Left lobe of liver (tissue), 2 donors: ENCODE results near the gene GNAI3. TPM values are rescaled to one million over a fixed set of nuclear protein-coding genes. Genes with fewer than 3 reads are reported as not detected.

ENCODE experiments used
- ATAC-seq: fragments of 200-7000 bp; cut with Tn5 transposase; one replicate; pipeline ENCODE4 v1.9.1; 2020; ENCODE audit warnings: mild to moderate bottlenecking, moderate library complexity
- DNase-seq: peaks from one replicate; pipeline ENCODE4 v3.0.0-alpha.2; 2020; ENCODE audit warnings: low spot score
- total RNA-seq: library from RNA; stranded (reverse); gene quantifications from one replicate; pipeline ENCODE4 v1.2.1, GENCODE V29; 2021
- donor health status: DM: no; HTN: no; CAD: no; lungs with moderate emphysema.
- donor health status: DM: no; HTN: yes; CAD: no.

Gene GNAI3
- total RNA-seq, 1 donor from 2014 or later: 2.5 TPM

DNA sequence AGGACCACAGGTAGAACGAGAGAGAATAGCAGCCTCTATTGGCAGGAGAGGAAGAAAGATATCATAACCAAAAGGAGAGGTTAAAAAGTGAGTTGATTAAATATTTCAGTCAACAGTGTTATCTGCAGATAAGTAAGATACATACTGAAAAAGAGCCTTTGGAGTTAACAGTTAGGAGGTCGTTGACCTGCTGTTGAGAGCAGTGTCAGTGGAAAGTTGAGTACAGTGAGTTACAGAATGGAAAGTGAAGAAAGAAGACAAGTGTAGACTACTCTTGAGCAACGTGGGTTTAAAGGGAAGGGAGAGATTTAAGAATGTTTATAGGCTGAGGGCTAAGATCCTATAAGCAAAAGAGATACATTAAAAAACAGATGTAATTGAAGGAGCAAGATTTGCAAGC, 40.8 kb downstream of the GNAI3 start:
- ATAC-seq: peak; percentile 76

DNA sequence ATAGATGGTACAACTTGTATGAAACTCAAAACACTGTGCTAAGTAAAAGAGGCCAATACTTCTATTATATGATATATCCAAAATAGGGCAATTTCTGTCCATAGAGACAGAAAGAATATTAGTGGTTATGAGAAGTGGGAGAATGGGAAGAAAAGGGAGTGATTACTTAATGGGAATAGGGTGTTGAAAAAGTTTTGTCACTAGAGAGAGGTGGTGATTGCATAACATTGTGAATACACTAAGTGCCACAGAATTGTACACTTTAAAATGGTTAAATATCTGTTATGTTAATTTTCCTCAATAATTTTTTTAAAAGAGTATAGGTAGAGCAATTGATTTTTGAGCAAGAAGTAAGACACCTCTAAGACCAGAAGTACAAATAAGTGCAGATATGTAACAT, 41.3 kb downstream of the GNAI3 start:
- ATAC-seq: no peak
- no peak for DNase-seq

More for the DNA sequence above, 40.8 kb downstream of the GNAI3 start:
- DNase-seq: no peak

DNA sequence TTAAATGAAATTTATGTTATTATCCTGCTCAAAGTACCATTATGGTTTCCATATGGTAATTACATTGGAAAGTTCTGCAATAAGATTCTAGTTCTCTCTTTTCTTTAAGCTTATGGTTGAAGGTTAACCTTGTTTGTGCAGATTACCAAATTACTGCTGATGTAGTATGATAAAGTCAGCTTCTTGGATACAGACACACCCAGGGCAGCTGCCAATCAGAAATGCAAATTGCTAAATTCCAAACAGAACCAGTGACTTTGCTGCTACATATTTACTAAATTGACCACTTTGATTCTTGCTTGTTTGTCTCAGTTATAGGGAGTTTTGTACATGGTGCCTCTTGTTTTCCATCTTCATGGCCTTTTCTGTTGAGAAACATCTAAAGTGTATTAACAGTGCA, 44.5 kb downstream of the GNAI3 start:
- ATAC-seq (no peak), DNase-seq (no peak)

DNA sequence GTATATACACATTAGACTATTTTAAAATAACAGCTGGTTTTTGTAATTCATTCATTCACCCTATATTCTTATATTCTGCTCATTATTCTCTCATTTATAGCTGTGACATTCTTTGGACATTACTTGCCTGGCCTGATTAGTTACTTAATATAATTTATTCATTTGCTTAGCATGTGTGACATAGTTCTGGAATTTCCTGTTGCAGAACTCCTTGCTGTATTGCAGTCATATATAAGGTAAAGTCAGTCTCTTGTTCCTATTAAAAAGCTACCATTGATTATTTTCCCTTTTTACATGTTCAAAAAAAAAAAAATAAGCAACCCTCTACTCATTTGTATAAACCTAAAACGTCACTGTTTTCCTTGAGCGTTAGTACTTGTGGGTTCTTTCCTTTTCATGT, 47.1 kb downstream of the GNAI3 start:
- DNase-seq (no peak), ATAC-seq (no peak)

DNA sequence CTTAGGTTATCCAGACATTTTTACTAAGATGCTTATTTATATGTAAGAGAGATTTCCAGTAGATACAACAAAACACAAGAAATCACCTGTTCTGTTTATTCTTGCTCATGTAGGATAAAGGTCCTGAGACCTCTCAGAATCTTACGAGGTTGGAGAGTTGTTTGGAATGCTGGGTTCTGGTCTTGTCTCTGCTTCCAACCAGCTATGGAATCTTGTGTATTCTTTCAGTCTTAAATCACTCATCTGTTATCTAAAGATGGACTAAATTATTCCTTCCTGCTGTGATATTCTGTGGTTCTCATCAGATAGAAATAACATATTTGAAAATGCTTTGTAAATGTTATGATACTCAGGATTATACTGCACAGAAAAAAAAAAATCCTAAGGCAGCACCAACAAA, 49.7 kb downstream of the GNAI3 start:
- ATAC-seq: no peak
- no peak for DNase-seq

DNA sequence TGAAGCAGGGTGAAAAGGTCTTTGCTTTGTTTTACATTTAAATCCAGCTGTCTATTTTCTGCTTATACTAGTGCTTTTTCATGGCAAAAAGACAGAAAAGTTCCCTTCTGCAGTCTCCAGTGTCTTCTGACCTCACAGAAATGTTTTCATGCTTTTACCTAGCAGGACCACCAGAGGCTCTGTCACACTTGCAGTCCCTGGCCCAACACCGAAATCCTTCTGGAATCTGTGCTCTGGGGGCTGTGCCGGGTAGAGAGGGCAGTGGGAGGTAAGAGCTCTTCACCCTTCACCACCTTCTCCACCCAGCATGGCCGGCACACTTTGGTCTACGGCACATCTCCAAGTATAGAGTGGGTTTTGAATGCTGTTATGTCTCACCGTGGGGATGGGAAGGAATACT, 50.2 kb downstream of the GNAI3 start:
- ATAC-seq: no peak
- no peak for DNase-seq

DNA sequence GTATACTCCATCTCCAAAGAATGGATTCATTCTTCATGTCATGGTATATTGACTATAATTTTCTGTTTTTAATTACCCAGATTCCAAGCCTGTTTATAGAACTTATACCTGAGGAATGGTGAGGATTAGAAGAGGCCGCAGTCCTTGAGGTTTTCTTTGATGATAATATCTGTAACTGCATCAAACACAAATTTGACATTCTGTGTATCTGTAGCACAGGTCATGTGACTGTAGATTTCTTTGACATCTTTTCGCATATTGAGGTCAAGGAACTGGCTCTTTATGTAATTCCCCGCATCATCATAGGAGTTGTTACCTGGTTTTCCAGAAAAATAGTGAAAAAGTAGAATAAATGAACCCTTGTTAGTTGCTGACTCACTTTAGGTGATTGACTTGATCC, 54.8 kb downstream of the GNAI3 start:
- ATAC-seq (no peak), DNase-seq (no peak)

DNA sequence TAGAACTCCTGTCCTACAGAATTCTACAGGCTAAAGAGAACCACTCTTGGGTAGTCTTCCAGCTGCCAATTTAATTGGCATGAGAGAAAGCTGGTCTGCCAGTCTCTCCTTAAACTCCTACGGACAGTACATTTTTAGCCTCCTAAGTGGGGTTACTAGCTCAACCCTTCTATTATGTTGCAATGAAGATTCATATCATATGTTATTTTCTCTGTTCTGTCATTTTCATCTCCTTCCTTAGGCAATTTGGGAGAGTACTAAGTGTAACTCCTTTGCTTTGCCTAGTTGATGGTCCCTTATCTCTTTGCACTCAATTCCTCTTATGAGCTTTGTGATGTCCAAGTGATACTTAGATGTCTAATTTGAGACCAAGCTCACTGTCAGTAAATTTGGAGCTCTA, 57.0 kb downstream of the GNAI3 start:
- no peak for ATAC-seq
- DNase-seq: no peak

DNA sequence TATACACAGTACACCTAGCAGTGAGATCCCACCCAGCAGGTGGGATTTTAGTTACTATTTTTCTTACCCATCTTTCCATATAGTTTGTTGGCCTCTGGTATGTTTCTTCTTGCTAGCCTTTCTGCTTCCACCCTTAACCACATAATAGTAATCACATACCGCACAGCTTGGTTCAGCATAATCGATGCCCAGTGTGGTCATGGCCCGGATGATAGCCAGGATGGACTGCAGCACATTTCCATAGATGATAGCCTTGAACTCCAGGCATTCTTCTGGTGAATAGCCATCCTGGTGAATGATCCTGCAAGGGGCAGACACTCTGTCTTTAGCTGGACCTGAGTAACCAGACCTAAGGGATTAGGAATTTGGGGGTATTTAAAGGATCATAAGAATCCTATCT, 61.5 kb downstream of the GNAI3 start:
- DNase-seq (no peak), ATAC-seq (no peak)

DNA sequence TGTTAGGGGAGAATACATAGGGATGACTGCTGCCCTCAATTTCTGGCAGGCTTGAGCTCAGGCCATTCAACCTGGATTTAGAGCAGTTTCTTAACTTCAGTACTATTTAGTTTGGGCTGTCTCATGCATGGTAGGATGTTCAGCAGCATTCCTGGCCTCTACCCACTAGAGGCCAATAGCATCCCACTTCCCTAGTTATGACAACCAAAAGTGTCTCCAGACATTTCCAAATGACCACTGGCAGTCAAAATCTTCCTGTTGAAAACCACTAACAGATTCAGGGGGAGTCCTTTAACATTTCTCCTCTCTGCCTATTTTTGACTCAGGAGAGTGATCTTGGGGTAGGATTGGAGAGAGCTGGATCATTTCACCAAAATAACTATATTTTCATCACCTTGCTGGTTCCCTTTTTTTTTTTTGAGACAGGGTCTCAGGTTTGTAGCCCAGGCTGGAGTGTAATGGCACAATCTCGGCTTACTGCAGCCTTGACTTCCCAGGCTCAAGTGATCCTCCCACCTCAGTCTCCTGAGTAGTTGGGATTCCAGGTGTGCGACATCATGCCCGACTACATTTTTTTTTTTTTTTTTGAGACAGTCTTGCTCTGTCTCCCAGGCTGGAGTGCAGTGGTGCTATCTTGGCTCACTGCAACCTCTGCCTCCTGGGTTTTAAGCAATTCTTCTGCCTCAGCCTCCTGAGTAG, 62.3 kb downstream of the GNAI3 start:
- no peak for ATAC-seq
- no peak for DNase-seq

DNA sequence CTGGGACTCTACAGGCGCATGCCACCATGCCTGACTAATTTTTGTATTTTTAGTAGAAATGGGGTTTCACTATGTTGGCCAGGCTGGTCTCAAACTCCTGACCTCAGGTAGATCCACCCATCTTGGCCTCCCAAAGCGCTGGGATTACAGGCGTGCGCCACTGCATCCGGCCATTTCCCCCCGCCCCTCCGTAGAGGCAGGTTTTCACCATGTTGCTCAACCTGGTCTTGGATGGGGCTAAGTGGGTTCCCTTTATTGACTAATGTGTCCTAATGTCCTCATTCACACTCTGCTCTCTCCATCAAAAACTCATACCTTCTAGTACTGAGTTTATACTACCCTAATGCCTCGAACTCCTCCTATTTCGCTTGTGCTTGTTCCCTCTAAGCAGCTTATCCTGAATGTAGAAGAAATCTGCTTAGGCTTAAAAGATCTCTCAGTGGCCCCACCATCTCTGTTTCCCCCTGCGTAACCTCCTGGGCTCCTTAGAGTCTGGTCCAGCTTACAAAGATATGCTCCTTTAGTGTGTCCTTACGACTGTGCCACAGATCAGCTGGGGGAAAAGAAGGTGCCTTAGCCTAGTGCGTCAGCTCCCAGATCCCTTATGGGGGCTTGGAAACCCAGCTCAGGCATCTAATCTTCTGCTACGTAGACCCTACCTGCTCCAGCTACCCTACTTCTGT, 63.0 kb downstream of the GNAI3 start:
- ATAC-seq: no peak
- peak; percentile 33 for DNase-seq

DNA sequence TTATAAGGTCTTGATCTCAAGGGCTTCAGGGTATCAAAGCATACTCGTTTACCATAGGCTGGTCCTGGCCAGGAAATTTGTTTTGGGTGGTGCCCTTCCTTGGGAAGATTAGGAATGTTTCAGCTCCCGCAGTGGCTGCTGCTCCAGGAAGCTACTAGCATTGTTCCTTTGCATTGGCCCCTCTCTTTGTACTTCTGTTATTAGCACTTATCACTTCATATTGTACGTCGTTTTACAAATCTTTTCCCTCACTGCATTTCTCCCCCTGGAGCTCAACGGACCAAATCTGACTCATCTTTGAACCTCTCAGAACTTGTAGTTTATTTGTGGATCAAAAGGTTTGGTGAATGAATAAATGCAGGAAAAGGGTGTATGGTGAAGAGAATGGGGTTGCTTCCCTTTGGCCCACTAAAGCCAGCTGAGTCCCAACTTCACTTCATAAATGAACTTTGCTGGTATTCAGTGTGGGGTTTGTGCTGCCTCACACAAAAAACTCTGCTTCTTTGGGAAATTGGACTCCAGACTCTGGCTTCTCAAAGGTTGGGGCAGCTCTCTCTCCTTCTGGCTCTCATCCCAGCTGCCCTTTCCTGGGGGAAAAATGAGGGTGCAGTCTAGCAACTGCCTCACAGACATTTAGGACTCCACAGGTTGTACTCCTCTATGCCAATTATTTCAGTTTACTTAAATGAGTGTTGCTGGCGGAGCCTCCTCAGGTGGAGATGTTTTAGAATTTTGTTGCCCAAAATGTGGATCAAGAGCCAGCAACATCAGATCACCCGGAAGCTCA, 65.1 kb downstream of the GNAI3 start:
- ATAC-seq: peak; percentile 9
- no peak for DNase-seq

DNA sequence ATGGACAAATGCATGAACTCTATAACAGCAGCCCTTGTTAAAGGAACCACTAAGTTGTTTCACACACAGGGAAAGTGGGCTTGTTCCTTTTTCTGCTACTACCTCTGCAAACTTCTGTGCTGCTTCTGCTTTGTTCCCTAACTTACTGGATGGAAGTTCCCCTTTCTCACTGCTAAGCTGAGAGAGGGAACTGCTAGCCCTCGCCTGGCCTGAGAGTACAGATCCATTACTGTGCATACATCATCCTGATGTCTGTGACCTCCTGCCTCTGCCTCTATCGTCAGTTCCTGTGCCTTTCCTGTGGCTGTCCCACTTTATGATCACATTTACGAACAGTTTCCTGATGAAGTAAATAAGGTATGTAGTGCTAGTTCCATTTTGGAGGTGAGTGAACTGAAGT, 67.5 kb downstream of the GNAI3 start:
- no peak for ATAC-seq
- DNase-seq: peak; percentile 43

DNA sequence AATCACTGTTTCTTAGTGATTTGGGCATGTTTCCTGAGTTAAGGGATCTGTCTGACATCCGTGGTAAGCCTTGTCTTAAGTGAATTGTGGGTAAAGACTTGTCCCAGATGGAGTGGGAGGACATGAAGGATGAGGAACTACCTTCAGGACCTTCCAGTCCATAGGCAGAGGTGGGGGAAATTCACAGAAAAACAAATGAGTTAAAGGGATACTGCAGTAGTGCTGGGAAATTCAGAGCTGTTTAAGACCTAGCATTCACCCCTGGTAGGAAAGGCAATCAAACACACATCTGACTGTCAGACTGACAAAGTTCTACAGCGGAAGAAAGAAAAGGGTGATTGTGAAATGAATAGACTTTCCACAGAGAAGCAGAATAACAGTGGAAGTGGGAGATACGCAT, 68.0 kb downstream of the GNAI3 start:
- no peak for DNase-seq
- no peak for ATAC-seq

DNA sequence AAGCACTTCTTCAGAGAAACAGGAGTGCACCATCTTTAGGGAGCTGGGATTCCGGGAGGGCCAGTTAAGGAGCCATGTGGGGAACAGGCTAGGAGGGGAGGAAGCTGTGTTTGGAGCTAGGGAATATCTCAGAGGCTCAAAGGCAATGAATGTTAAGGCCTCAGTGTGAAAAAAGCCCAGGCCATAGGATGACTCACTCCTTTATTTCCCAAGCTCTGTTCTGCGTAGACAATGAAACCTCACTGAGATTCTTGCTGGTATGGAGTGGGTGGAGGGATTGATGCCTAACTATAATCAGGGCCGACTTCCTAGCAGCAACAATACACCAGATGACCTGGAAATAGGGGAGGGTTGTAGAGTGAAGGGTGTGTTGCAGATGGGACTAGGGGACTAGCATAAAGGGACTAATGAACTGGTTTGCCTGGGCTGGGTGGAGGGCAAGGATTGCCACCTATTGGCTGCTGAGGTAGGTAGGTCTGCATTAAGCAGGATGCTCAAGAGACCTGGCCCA, 68.9 kb downstream of the GNAI3 start:
- DNase-seq: peak; percentile 37
- ATAC-seq: no peak

DNA sequence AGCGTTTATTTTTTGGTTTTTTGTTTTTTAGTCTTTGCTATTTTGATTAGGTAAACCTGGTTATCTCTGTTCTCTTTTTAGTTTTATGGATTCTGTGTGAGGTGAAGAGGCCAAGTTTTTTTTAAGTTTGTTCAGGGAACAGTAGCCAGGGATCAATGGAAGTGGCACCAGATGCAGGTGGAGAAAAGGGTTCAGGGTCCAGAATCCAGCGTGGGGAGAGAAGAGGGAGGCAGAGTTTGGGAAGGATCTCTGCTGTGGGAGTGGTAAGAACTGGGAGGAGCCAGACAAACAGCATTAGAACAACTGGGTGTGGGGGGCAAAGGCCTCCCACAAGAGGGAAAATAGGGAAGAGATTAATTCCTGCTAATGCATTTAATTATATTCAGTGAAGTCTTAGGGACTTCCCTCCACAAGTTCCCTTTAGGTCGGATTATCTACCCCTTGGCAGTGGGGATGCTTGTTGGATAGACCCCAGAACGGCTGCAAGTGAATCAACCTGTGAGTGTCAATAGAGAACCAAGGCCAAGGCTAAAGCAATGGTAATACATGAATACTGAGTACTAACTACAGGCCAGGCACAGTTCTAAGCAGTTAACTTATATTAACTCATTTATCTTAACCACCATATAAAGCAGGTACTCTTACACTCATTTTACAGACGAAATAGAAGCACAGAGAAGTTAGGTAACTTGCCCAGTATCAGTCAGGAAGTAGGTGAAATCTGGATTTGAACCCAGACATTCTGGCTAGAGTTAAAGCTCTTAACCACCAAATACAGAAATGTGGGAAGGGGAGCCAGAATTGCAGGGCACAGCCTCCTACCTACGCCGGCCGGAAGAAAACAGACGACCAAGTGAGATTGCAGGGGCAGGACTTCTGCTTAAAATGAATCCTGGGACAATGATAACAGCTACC, 70.5 kb downstream of the GNAI3 start:
- DNase-seq (peak; percentile 80), ATAC-seq (peak; percentile 57)

DNA sequence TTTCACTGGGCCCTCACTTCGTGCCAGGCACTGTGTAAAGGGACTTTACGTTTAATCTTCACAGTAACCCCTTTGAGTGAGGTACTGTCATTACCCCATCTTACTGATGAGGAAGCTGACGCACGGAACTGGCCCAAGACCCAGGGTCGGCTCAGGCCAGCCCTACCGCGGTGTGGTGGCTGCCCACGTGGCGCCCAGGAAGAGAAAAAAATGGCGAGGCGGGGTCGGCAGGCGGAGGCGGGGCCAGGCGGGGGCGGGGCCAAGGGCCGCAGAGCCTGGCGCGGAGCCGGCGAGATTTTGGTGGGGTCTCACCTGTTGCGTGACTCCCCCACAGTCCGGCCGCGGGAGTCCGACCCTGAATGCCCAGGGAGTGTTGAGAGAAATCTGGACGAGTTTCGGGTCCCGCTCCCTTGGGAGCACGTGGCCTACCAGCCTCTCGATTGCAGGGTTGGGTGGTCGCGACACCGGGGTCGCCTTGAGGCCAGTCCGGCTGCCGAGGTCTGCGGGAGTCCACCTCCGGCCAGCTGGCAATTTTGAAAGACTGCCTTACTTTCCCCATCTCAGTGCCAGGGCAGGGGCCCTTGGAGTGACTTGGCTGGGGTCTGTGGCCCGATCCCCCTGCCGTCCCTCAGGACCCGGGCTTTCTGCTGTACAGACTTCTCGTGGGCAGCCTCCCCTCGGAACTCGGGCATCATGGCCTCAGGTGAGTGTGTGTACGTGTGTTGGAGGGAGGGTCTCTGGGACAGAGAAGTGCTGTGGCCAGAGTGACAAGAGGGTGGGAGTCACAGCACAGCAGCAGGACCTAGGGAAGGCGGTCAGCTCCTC, 71.4 kb downstream of the GNAI3 start, which contains the start of the genes AMPD2 and GNAT2:
Gene AMPD2 (plus strand): TSS at position 262 of the 825 bp plus-strand sequence. CDS start 1,339 bp downstream, outside the sequence.
Gene GNAT2 (minus strand): TSS at position 41 of the 825 bp plus-strand sequence. CDS start 6,746 bp downstream, outside the sequence.
- ATAC-seq: peak; percentile 71

DNA sequence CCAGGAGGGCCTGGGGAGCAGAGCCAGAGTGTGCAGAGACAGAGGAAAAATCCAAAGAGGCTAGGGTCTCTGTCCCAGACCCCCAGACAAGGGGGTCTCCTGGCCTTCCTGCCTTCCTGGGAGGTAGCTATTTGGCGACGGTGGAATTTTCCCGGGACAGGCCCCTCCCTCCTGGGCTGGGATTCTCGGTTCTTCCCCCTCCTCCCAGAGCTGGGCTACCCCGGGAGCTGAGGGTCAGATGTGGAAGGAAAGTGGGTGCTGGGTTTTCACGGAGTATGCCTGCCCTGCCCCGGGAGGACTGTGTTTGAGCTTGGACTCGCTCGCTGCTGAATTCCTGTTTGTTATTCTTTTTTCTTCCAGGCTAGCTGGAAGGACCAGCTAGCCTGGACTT, 72.0 kb downstream of the GNAI3 start:
- ATAC-seq (peak; percentile 38), DNase-seq (peak; percentile 60)

More for the DNA sequence above, 71.4 kb downstream of the GNAI3 start, which contains the start of the genes AMPD2 and GNAT2:
- DNase-seq: peak; percentile 89

DNA sequence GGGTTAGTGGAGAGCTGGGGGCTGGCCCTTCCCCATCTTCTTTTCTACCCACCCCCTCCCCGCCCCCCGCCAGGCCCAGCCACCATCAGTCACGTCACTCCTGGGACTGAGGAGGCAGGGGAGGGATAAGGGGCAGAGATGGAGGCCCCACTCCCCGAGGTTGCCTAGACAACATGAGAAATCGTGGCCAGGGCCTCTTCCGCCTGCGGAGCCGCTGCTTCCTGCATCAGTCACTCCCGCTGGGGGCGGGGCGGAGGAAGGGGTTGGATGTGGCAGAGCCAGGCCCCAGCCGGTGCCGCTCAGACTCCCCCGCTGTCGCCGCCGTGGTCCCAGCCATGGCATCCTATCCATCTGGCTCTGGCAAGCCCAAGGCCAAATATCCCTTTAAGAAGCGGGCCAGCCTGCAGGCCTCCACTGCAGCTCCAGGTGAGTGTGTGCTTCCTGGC, 72.4 kb downstream of the GNAI3 start:
- DNase-seq: peak; percentile 90
- peak; percentile 69 for ATAC-seq
